ENCODE measurements around the gene AVPR1A. TPM values are rescaled to one million over a fixed set of nuclear protein-coding genes. Genes with fewer than 3 reads are reported as not detected.

The AVPR1A gene
- total RNA-seq, 1 donor from 2014 or later = 32.4 TPM

DNA sequence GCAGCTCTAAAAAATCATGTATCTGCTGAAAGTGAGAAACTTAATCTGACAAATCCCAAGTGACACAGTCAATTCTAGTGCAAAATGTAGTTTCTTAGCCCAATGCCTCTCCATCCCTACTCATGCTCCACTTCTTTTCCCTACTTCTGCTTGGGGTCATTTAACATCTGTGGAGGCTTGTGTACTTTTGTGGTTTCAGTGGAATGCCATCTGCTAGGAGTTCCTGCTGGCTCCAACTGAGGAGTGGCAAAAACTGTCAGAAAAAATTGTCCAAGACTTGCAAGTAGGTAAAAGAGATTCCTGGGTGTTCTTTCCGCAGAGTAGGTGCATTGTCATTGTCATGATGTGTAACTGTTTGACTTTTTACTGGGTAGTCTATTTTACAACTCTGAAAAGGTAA, 12.5 kb upstream of the AVPR1A start:
- intact Hi-C loops (cut with DNase I) = no loop called here
- no peaks in the 10 kb centered on the region for H3K9me3 ChIP-seq
- no peaks in the 10 kb centered on the region for H3K27me3 ChIP-seq
- TF ChIP-seq, protein P1, sequence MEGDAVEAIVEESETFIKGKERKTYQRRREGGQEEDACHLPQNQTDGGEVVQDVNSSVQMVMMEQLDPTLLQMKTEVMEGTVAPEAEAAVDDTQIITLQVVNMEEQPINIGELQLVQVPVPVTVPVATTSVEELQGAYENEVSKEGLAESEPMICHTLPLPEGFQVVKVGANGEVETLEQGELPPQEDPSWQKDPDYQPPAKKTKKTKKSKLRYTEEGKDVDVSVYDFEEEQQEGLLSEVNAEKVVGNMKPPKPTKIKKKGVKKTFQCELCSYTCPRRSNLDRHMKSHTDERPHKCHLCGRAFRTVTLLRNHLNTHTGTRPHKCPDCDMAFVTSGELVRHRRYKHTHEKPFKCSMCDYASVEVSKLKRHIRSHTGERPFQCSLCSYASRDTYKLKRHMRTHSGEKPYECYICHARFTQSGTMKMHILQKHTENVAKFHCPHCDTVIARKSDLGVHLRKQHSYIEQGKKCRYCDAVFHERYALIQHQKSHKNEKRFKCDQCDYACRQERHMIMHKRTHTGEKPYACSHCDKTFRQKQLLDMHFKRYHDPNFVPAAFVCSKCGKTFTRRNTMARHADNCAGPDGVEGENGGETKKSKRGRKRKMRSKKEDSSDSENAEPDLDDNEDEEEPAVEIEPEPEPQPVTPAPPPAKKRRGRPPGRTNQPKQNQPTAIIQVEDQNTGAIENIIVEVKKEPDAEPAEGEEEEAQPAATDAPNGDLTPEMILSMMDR (IDR thresholded peaks at IDR 0.05) = no peak
- no peaks in the 10 kb centered on the region for H3K36me3 ChIP-seq
- no peak overlapping the region for H3K27ac ChIP-seq
- no peaks in the 10 kb centered on the region for H3K4me1 ChIP-seq
- no peak overlapping the region for H3K4me3 ChIP-seq
- no peak for DNase-seq (ENCODE audit: low spot score in 2 of 2)

DNA sequence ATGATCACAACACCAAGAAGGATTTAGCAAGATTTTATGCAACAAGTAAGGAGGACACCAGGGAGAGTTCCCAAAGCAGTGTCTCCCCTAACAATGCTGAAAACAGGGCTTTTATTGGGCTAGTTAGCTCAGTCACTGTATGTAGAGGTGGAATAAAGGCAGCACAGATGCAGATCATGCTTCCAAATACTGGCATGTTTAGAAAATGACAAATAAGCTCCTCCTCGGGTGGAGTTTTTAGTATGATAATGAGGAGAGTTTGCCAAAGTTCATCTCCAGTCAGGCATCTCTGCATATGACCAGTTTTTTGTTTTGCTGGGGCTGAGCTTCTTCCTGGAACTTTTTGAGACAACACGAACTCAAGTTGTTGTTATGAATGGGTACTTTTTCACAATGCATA, 4.4 kb upstream of the AVPR1A start:
- intact Hi-C loops (cut with DNase I) = no loop called here
- TF ChIP-seq, protein P1 (IDR thresholded peaks at IDR 0.05) = no peak
- Histone ChIP-seq H3K4me3 (no peak overlapping the region), H3K36me3 (no peaks in the 10 kb centered on the region), H3K27me3 (peaks cover 4% of the 10 kb centered on the region), H3K27ac (no peak overlapping the region), H3K9me3 (no peaks in the 10 kb centered on the region), H3K4me1 (peaks cover 0 to 3% of the 10 kb centered on the region in 2 donors)
- DNase-seq (ENCODE audit: low spot score in 2 of 2) = no peak

DNA sequence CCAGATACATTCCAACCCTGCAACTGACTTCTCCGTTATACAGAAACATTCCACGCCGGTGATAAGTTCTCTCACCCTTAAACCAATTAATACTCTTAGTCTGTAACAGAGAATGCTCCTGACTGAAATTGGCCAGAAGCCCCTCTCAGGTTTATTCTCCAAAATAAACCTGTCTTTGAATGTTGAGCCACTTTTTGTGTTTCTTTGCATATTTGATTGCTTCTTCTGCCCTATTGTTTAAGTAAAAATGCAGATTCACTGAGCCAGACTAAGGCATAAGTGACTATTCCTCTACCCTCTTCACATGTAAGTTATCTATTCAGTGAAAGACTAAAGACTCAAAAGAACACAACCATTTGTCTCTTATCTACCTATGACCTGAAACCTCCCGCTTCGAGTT, 3.6 kb upstream of the AVPR1A start:
- Histone ChIP-seq H3K9me3 (no peaks in the 10 kb centered on the region), H3K4me3 (no peak overlapping the region), H3K4me1 (peaks cover 0 to 3% of the 10 kb centered on the region in 2 donors), H3K27me3 (peaks cover 4% of the 10 kb centered on the region), H3K27ac (no peak overlapping the region), H3K36me3 (no peaks in the 10 kb centered on the region)
- TF ChIP-seq, protein P1 (IDR thresholded peaks at IDR 0.05) = no peak
- no peak for DNase-seq (ENCODE audit: low spot score in 2 of 2)
- intact Hi-C loops (cut with DNase I) = no loop called here

DNA sequence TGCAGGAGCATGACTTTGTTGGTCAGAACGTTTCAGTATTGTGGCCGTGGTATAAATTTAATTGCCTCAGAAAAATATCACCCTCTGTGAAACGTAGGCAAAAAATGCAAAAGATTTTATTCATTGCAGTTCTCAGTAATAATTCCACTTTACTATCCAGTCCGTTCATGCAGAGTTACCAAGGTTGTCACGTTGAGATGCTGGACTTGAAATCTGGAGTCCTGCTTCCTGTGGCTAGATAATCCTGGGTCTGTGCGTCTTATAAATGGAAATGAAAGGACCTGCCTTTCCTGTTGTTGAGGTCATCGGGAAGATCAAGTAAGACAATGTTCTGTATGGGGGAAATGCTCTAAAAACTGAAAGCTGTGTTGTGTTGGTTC, 1.3 kb upstream of the AVPR1A start:
- Histone ChIP-seq H3K36me3 (no peaks in the 10 kb centered on the region), H3K27ac (no peak overlapping the region), H3K4me3 (peak overlapping the region; percentile 63 to 64), H3K9me3 (no peaks in the 10 kb centered on the region), H3K4me1 (peaks cover 0 to 3% of the 10 kb centered on the region in 2 donors), H3K27me3 (peaks cover 4% of the 10 kb centered on the region)
- TF ChIP-seq, protein P1 (IDR thresholded peaks at IDR 0.05) = no peak
- intact Hi-C loops (cut with DNase I) = no loop called here
- no peak for DNase-seq (ENCODE audit: low spot score in 2 of 2)

DNA sequence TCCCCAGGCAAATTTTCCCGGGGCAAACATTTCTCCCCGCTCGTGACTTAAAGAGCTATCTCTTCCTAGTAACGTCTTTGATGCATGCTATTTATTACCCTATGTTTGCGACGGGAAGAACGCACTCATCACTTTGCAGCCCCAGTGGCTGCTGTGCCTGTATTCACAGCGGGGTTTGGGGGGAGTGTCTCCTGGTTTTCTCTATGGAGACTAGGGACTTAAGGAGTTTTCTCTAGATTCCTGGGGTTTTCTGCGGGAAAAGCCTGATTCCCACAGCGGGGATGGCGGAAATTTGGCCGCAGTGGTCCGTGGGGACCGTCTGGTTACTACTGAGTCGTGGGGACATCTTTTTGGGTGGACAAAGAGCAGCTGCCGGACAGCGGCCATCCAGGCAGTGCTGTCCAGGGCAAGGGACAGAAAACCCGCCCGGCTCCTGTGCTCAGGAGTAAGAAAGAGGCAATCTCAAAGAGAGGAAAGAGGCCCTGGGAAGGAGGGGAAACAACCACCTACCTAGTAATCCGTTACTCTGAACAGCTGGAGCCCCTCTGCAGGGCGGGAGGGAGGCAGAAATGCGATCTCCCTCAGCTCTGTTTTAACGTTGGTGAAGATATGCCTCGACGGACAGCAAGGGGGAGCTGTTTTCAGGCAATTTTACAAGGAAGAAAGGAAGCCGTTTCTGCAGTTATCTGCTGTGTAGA, 771 bp upstream of the AVPR1A start:
- H3K9me3 ChIP-seq = no peaks in the 10 kb centered on the region
- TF ChIP-seq, protein P1 (IDR thresholded peaks at IDR 0.05) = peak; percentile 36 to 73 (median 64)
- H3K27me3 ChIP-seq = peaks cover 4% of the 10 kb centered on the region
- no peak for DNase-seq (ENCODE audit: low spot score in 2 of 2)
- peak overlapping the region; percentile 63 to 64 for H3K4me3 ChIP-seq
- intact Hi-C loops (cut with DNase I) = no loop called here
- no peak overlapping the region for H3K27ac ChIP-seq
- no peaks in the 10 kb centered on the region for H3K36me3 ChIP-seq
- peaks cover 0 to 3% of the 10 kb centered on the region in 2 donors for H3K4me1 ChIP-seq

Data from ascending aorta (tissue), 2 donors.